Stomach smooth muscle (tissue), 2 donors: ENCODE measurements around the gene TMPRSS11D.

Experiments
- H3K27ac ChIP-seq: one replicate; pipeline ENCODE4 v1.7.0; 2013; ENCODE audit warnings: mild to moderate bottlenecking, low read length, inconsistent platforms
- H3K27me3 ChIP-seq, 2 donors: one replicate each; pipeline ENCODE4 v1.7.0; 2013; ENCODE audit warnings: low read length in 2 of 2; ENCODE audit not compliant: insufficient read depth in 2 of 2, control insufficient read depth in 1 of 2
- H3K36me3 ChIP-seq, 2 donors: one replicate each; pipeline ENCODE4 v1.7.0; 2013; ENCODE audit warnings: low read length in 2 of 2; ENCODE audit not compliant: control insufficient read depth in 2 of 2, insufficient read depth in 2 of 2
- H3K4me1 ChIP-seq: one replicate; pipeline ENCODE4 v1.7.0; 2013; ENCODE audit warnings: low read length; ENCODE audit not compliant: control insufficient read depth, insufficient read depth
- H3K4me3 ChIP-seq, 2 donors: one replicate each; pipeline ENCODE4 v1.7.0; 2013; ENCODE audit warnings: low read length in 2 of 2
- H3K9ac ChIP-seq, 2 donors: one replicate each; pipeline ENCODE4 v1.7.0; 2013; ENCODE audit warnings: low read length in 2 of 2, mild to moderate bottlenecking in 1 of 2
- H3K9me3 ChIP-seq, 2 donors: one replicate each; pipeline ENCODE4 v1.7.0; 2013; ENCODE audit warnings: low read length in 2 of 2; ENCODE audit not compliant: control insufficient read depth in 2 of 2
- donor health status: healthy.
- donor health status: Pancreatic carcinoma.

TMPRSS11D gene

DNA sequence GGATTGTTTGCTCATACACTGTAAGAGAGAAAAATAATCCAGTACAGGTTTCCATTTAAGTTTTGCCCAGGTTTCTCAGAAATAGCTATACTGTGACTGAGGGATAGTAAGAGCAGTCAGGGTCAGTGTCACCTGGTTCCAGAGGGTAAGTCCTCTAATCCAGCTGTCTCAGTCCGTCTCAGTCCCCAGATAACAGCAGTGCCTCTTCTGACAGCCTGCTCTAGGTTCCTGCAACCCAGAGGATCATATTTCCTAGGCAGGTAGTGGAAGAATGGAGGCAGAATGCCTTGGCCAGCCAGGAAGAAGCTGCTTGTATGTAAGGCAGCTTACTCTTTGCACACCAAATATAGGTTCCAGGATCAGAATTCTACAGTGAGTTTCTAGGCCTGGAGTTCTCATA, 107.1 kb downstream of the TMPRSS11D start:
- H3K36me3 ChIP-seq: no peaks in the 10 kb centered on the region

More for the DNA sequence above, 107.1 kb downstream of the TMPRSS11D start:
- Histone ChIP-seq H3K9ac (no peak overlapping the region), H3K27ac (no peak overlapping the region), H3K27me3 (no peaks in the 10 kb centered on the region), H3K9me3 (no peaks in the 10 kb centered on the region), H3K4me3 (no peak overlapping the region), H3K4me1 (no peaks in the 10 kb centered on the region)
